ENCODE results near the gene EEF1A2. TPM values are rescaled to one million over a fixed set of nuclear protein-coding genes. Genes with fewer than 3 reads are reported as not detected.

The EEF1A2 gene
- total RNA-seq, 6 experiments from 2014 or later, result 1.1 to 7.2 (median 1.7) TPM

- Mint-ChIP-seq H3K4me1 (ENCODE audit: low read depth) (no peaks in the 10 kb centered on the region), H3K9me3 (peaks cover 5% of the 10 kb centered on the region; the same call in 1 of the 2 replicates), H3K27ac (no peak overlapping the region), H3K4me3 (no peak overlapping the region), H3K36me3 (ENCODE audit: low read depth) (no peaks in the 10 kb centered on the region), H3K27me3 (ENCODE audit: insufficient read depth) (peaks cover 12% of the 10 kb centered on the region)
- no peak for DNase-seq
- TF ChIP-seq, protein P1, sequence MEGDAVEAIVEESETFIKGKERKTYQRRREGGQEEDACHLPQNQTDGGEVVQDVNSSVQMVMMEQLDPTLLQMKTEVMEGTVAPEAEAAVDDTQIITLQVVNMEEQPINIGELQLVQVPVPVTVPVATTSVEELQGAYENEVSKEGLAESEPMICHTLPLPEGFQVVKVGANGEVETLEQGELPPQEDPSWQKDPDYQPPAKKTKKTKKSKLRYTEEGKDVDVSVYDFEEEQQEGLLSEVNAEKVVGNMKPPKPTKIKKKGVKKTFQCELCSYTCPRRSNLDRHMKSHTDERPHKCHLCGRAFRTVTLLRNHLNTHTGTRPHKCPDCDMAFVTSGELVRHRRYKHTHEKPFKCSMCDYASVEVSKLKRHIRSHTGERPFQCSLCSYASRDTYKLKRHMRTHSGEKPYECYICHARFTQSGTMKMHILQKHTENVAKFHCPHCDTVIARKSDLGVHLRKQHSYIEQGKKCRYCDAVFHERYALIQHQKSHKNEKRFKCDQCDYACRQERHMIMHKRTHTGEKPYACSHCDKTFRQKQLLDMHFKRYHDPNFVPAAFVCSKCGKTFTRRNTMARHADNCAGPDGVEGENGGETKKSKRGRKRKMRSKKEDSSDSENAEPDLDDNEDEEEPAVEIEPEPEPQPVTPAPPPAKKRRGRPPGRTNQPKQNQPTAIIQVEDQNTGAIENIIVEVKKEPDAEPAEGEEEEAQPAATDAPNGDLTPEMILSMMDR (IDR thresholded peaks at IDR 0.05), result no peak
Observed at GRCh38 chr20:63488315-63489251, 10.3 kb downstream of the EEF1A2 start.

GRCh38 chr20:63487781-63488241 is 11.1 kb downstream of the EEF1A2 start:
- peaks cover 5% of the 10 kb centered on the region; the same call in 1 of the 2 replicates for H3K9me3 Mint-ChIP-seq
- H3K4me1 Mint-ChIP-seq (ENCODE audit: low read depth), result no peaks in the 10 kb centered on the region
- no peak overlapping the region for H3K27ac Mint-ChIP-seq
- DNase-seq, result no peak
- TF ChIP-seq, protein P1 (IDR thresholded peaks at IDR 0.05), result no peak
- H3K4me3 Mint-ChIP-seq, result no peak overlapping the region
- H3K36me3 Mint-ChIP-seq (ENCODE audit: low read depth), result no peaks in the 10 kb centered on the region
- peaks cover 13% of the 10 kb centered on the region for H3K27me3 Mint-ChIP-seq (ENCODE audit: insufficient read depth)

DNA sequence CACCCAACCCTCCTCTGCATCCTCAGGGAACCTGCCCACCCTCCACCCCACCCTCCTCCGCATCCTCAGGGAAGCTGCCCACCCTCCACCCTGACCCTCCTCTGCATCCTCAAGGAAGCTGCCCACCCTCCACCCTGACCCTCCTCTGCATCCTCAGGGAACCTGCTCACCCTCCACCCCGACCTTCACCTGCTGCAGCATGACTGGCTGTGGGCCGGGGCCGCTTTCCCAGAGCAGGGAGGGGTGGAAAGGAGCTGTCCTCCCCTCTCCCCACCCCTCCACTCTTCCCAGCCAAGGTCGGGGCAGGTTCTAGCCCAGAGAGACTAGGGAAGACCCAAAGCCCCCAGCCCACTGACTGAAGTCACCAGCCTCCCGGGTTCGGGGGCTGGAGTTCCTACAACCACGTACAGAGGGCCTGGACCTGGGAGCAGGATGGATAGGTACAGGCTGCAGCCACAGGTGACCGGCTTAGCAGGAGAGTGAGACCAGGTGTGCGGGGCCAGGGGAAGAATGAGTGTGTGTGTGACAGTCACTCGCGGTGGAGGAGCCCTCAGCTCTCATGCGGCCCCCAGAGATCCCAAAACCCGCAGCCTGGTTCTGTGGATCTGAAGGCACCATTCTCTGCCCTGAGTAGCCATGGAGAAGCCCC is 11.6 kb downstream of the EEF1A2 start:
- H3K27me3 Mint-ChIP-seq (ENCODE audit: insufficient read depth), result peaks cover 15% of the 10 kb centered on the region
- TF ChIP-seq, protein P1 (IDR thresholded peaks at IDR 0.05), result no peak
- DNase-seq, result no peak

GRCh38 chr20:63486300-63486855 is 12.5 kb downstream of the EEF1A2 start:
- no peaks in the 10 kb centered on the region for H3K9me3 Mint-ChIP-seq
- H3K27me3 Mint-ChIP-seq (ENCODE audit: insufficient read depth), result peaks cover 20% of the 10 kb centered on the region
- DNase-seq, result no peak
- no peak overlapping the region for H3K4me3 Mint-ChIP-seq
- no peak overlapping the region for H3K27ac Mint-ChIP-seq
- H3K4me1 Mint-ChIP-seq (ENCODE audit: low read depth), result no peaks in the 10 kb centered on the region
- TF ChIP-seq, protein P1 (IDR thresholded peaks at IDR 0.05), result no peak
- no peaks in the 10 kb centered on the region for H3K36me3 Mint-ChIP-seq (ENCODE audit: low read depth)

More for the DNA sequence above, 11.6 kb downstream of the EEF1A2 start:
- Mint-ChIP-seq H3K4me3 (no peak overlapping the region), H3K4me1 (ENCODE audit: low read depth) (no peaks in the 10 kb centered on the region), H3K36me3 (ENCODE audit: low read depth) (no peaks in the 10 kb centered on the region), H3K27ac (no peak overlapping the region), H3K9me3 (peaks cover 2% of the 10 kb centered on the region; the same call in 1 of the 2 replicates)

DNA sequence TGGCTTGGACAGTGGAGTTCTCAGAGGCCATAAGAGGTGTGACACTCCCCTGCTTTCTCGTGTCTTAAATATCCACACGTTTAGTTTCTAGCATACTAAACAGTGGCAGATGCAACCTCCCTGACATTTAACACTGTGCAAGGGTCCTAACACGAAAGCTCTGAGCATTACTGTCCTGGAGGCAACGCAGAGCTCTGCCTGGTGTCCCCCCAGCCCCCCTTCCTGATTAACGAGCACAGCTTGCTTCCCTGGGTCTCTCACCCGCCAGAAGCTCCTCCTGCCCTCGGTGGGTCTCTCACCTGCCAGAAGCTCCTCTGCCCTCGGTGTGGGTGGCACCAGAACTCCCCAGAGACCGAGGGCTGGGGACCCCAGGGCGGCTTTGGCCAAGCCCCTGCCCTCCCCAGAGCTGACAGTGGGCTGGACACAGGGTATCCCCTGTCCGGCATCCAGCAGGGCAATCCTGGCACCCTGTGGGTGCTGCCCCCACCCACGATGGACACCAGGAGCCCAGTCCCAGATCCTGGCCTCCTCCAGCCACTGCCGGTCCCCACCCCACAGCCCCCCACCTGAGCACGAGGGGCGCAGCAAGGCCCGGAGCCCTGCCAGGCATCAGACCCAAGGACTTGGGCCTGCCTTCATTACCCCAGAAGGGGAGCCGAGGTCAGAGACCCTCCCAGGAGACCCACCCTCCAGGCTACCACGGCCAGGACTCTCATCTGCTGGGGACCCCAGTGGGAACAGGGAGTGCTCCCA is 14.1 kb downstream of the EEF1A2 start:
- Mint-ChIP-seq H3K4me1 (ENCODE audit: low read depth) (no peaks in the 10 kb centered on the region), H3K4me3 (no peak overlapping the region), H3K9me3 (no peaks in the 10 kb centered on the region), H3K27me3 (ENCODE audit: insufficient read depth) (peaks cover 23% of the 10 kb centered on the region), H3K27ac (no peak overlapping the region), H3K36me3 (ENCODE audit: low read depth) (no peaks in the 10 kb centered on the region)
- TF ChIP-seq, protein P1 (IDR thresholded peaks at IDR 0.05), result no peak
- no peak for DNase-seq

Data from HFFc6 (cell line).